PC-9 (cell line): Measurements from ENCODE around the gene ADAMTSL3.

Experiments
- EZH2 ChIP-seq: fragments of 200-600 bp; sonication (generic); IDR thresholded peaks from 2 replicates; pipeline ENCODE4 v1.8.0; 2017; ENCODE audit warnings: antibody characterized with exemption, low read depth
- TF ChIP-seq, protein P1 (sequence below): fragments of 200-600 bp; sonication (generic); conservative IDR thresholded peaks from 2 replicates; pipeline ENCODE4 v1.6.1; 2017; ENCODE audit warnings: mixed run types, antibody characterized with exemption, mild to moderate bottlenecking, moderate library complexity

DNA sequence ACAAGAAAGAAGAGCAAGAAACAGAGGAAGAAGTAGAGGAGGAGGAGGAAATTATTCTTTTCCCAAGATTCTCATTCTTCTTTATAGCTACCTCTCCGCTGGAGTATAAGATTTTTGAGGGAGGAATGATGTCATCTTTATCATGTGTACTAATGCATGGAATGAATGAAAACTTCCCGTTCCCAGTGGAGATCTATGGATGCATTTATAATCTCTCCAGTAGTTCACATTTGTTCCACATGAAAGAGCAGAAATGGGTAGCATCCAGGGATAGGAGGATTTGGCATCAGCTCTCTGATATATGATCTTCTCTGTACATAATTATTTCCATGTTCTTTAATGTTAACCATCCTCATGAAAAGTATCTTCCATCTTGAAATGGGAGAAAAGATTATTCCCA is 244.4 kb downstream of the ADAMTSL3 start:
- TF ChIP-seq, protein P1, sequence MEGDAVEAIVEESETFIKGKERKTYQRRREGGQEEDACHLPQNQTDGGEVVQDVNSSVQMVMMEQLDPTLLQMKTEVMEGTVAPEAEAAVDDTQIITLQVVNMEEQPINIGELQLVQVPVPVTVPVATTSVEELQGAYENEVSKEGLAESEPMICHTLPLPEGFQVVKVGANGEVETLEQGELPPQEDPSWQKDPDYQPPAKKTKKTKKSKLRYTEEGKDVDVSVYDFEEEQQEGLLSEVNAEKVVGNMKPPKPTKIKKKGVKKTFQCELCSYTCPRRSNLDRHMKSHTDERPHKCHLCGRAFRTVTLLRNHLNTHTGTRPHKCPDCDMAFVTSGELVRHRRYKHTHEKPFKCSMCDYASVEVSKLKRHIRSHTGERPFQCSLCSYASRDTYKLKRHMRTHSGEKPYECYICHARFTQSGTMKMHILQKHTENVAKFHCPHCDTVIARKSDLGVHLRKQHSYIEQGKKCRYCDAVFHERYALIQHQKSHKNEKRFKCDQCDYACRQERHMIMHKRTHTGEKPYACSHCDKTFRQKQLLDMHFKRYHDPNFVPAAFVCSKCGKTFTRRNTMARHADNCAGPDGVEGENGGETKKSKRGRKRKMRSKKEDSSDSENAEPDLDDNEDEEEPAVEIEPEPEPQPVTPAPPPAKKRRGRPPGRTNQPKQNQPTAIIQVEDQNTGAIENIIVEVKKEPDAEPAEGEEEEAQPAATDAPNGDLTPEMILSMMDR = no peak
- no peak for TF ChIP-seq EZH2
